Measurements from ENCODE around the gene FILIP1L. TPM values are rescaled to one million over a fixed set of nuclear protein-coding genes. Genes with fewer than 3 reads are reported as not detected.

The FILIP1L gene
- total and polyA plus RNA-seq, 2 of the 13 experiments (the other 11 are each of a cell fraction or from before 2014, with no cell fraction given) = 8.1 to 187 TPM

DNA sequence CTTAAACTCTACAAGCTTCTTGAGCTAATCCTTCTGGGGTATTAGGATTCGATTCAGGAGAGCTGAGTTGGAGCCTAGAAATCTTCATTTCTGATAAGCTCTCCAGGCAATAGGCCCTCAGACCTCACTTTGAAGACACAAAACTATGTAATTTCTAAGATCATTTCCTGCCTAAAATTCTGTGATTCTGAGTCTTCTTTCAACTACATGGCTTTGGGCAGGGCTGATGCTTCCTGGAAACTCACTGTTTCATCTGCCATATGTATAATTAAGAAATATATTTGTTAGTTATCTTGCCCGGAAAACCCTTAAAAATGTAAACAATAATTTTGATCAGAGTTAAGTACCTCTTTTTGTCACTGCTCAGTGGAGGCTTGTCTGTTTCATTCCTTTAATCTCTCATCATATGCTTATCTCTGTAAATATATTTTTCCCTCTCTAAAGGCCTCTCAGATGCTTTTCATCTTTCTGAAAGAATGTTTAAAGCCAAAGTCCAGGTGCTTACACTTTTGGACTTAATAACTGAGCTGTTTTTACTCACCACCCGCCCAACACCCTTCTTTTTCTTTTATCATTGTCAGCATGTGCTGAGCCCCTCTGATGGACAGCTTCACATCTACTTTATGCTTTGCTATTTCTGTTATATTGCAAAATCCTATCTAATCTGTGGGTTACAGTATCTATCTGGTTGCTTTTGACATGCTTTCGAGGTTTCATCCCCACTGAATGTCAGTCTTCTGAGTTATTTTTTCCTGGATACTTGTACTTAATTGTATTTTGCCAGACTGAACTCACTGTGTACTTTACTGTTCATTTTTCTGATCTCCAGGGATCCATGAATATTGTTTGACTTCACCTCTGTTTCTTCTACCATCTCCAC lies 38.2 kb downstream of the FILIP1L start:
- in situ Hi-C loops (cut with HindIII; ENCODE audit: extremely low pct_ligation_motif_present, low pct_unique_long_range_greater_than_20kb) = no loop called here
- TF ChIP-seq BCL6 (CRISPR knock-in tag; IDR thresholded peaks at IDR 0.05) (peak; percentile 97), ZNF883 (CRISPR knock-in tag; IDR thresholded peaks at IDR 0.05; ENCODE audit: not compliant biosample characterization) (no peak), NFE2L2 (IDR thresholded peaks at IDR 0.05; ENCODE audit: low read length) (no peak), EP300 (IDR thresholded peaks at IDR 0.05; ENCODE audit: low read depth in 2 of 2, low read length in 2 of 2) (peak; percentile 90 to 100; a peak in 3 of 4 replicates), EP300 (CRISPR knock-in tag; IDR thresholded peaks at IDR 0.05; ENCODE audit: borderline replicate concordance) (peak; percentile 92), ZBTB8A (CRISPR knock-in tag; IDR thresholded peaks at IDR 0.05; ENCODE audit: borderline replicate concordance, low read depth) (no peak), ZNF652 (CRISPR knock-in tag; IDR thresholded peaks at IDR 0.05; ENCODE audit: borderline replicate concordance, low read depth) (0 out of 2 replicates have a peak, but pooled peaks have one; percentile 7), ZNF660 (CRISPR knock-in tag; IDR thresholded peaks at IDR 0.05; ENCODE audit: borderline replicate concordance, low read depth) (no peak), SIN3A (IDR thresholded peaks at IDR 0.05; ENCODE audit: borderline replicate concordance, low read depth, low read length) (no peak), ZFP36L2 (CRISPR knock-in tag; IDR thresholded peaks at IDR 0.05) (no peak), HMGA1 (CRISPR knock-in tag; conservative IDR thresholded peaks at IDR 0.05) (no peak), GATAD2A (CRISPR knock-in tag; IDR thresholded peaks at IDR 0.05) (peak; percentile 91)
- TF ChIP-seq, protein P1, sequence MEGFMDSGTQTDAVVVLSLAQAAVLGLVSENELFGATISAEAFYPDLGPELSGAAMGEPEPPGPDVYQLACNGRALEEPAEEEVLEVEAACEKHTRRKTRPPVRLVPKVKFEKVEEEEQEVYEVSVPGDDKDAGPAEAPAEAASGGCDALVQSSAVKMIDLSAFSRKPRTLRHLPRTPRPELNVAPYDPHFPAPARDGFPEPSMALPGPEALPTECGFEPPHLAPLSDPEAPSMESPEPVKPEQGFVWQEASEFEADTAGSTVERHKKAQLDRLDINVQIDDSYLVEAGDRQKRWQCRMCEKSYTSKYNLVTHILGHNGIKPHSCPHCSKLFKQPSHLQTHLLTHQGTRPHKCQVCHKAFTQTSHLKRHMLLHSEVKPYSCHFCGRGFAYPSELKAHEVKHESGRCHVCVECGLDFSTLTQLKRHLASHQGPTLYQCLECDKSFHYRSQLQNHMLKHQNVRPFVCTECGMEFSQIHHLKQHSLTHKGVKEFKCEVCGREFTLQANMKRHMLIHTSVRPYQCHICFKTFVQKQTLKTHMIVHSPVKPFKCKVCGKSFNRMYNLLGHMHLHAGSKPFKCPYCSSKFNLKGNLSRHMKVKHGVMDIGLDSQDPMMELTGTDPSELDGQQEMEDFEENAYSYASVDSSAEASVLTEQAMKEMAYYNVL (CRISPR knock-in tag; IDR thresholded peaks at IDR 0.05; ENCODE audit: borderline replicate concordance) = peak; percentile 55; the same call in 1 of the 2 replicates
- TF ChIP-seq, protein P2, sequence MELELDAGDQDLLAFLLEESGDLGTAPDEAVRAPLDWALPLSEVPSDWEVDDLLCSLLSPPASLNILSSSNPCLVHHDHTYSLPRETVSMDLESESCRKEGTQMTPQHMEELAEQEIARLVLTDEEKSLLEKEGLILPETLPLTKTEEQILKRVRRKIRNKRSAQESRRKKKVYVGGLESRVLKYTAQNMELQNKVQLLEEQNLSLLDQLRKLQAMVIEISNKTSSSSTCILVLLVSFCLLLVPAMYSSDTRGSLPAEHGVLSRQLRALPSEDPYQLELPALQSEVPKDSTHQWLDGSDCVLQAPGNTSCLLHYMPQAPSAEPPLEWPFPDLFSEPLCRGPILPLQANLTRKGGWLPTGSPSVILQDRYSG (CRISPR knock-in tag; IDR thresholded peaks at IDR 0.05) = no peak
- TF ChIP-seq, protein P3, sequence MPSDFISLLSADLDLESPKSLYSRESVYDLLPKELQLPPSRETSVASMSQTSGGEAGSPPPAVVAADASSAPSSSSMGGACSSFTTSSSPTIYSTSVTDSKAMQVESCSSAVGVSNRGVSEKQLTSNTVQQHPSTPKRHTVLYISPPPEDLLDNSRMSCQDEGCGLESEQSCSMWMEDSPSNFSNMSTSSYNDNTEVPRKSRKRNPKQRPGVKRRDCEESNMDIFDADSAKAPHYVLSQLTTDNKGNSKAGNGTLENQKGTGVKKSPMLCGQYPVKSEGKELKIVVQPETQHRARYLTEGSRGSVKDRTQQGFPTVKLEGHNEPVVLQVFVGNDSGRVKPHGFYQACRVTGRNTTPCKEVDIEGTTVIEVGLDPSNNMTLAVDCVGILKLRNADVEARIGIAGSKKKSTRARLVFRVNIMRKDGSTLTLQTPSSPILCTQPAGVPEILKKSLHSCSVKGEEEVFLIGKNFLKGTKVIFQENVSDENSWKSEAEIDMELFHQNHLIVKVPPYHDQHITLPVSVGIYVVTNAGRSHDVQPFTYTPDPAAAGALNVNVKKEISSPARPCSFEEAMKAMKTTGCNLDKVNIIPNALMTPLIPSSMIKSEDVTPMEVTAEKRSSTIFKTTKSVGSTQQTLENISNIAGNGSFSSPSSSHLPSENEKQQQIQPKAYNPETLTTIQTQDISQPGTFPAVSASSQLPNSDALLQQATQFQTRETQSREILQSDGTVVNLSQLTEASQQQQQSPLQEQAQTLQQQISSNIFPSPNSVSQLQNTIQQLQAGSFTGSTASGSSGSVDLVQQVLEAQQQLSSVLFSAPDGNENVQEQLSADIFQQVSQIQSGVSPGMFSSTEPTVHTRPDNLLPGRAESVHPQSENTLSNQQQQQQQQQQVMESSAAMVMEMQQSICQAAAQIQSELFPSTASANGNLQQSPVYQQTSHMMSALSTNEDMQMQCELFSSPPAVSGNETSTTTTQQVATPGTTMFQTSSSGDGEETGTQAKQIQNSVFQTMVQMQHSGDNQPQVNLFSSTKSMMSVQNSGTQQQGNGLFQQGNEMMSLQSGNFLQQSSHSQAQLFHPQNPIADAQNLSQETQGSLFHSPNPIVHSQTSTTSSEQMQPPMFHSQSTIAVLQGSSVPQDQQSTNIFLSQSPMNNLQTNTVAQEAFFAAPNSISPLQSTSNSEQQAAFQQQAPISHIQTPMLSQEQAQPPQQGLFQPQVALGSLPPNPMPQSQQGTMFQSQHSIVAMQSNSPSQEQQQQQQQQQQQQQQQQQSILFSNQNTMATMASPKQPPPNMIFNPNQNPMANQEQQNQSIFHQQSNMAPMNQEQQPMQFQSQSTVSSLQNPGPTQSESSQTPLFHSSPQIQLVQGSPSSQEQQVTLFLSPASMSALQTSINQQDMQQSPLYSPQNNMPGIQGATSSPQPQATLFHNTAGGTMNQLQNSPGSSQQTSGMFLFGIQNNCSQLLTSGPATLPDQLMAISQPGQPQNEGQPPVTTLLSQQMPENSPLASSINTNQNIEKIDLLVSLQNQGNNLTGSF (CRISPR knock-in tag; IDR thresholded peaks at IDR 0.05) = no peak

More for the DNA sequence above, 38.2 kb downstream of the FILIP1L start:
- ChIA-PET POLR2A (interaction anchor here (0.7 to 3.6 kb wide), 32 partner anchors 7 to 264 kb away, joined by 3 to 53 read pairs (median 4); partner anchors contain the start of genes FILIP1L and TBC1D23), CTCF (ENCODE audit: low intra/inter-chr PET ratio, low total read pairs) (no interaction called here)
- no peak for FAIRE-seq
- 2% methylated on average over 4 of the region's 4 CpGs for WGBS (ENCODE audit: low lambda C conversion rate)
- Histone ChIP-seq H3K27ac (ENCODE audit: extremely low read length, insufficient read depth, low read length) (peak overlapping the region; percentile 97), H3K36me3 (replicated peaks in 1 of 2; ENCODE audit: control insufficient read depth in 1 of 2, insufficient read depth in 2 of 2, low read length in 2 of 2) (no peaks in the 10 kb centered on the region), H3K27me3 (ENCODE audit: control insufficient read depth in 1 of 2, insufficient read depth in 2 of 2, low read length in 2 of 2) (no peaks in the 10 kb centered on the region), H3K4me1 (ENCODE audit: insufficient read depth, low read length) (peaks cover 88% of the 10 kb centered on the region), H3K9ac (ENCODE audit: insufficient read depth, low read depth, low read length) (peak overlapping the region; percentile 73), H4K20me1 (ENCODE audit: insufficient read depth, low read length) (no peaks in the 10 kb centered on the region), H2AFZ (ENCODE audit: low read length) (no peak overlapping the region), H3K4me2 (ENCODE audit: low read depth, low read length) (peak overlapping the region; percentile 62), H3K79me2 (ENCODE audit: insufficient read depth, low read length) (no peaks in the 10 kb centered on the region), H3K9me3 (ENCODE audit: low read length) (no peaks in the 10 kb centered on the region), H3K4me3 (replicated peaks in 1 of 3; ENCODE audit: insufficient read depth in 1 of 3, low read depth in 2 of 3, low read length in 3 of 3) (peak overlapping the region in 2 of 3 experiments; percentile 4 to 17; a peak in 1 of 6 replicates)
- ATAC-seq = peak; percentile 91
- TSS peak; percentile 84 for BruUV-seq (replicated peaks)
- DNase-seq (ENCODE audit: low spot score) = peak; percentile 99
- intact Hi-C loops (cut with micrococcal nuclease; ENCODE audit: unreplicated experiment) = loop anchor here (5.0 to 10.0 kb wide), 2 partner anchors 139 to 329 kb away; partner anchors contain the start of genes LNP1 and TOMM70

Measured in HepG2 (cell line).